NCI-H1417 (cell line): ENCODE data around the gene ZSCAN23.
"Not testable (repeated sequence)": the region's sequence is repeated elsewhere in the genome, so short reads cannot be mapped to it uniquely, and the experiment has no call there.

Experiments used
- DNase-seq, 3 experiments: peaks; one replicate each; lab custom pipeline; 2025; lab: John Stamatoyannopoulos, UW

The ZSCAN23 gene

GRCh38 chr6:28443112-28443773 lies at the start of gene ZSCAN23:
TSS of gene ZSCAN23 (minus strand) at chr6:28443491. CDS start at chr6:28436266, 7,225 bp downstream.
- peak in 2 of 3 experiments; percentile 80 to 92 for DNase-seq

DNA sequence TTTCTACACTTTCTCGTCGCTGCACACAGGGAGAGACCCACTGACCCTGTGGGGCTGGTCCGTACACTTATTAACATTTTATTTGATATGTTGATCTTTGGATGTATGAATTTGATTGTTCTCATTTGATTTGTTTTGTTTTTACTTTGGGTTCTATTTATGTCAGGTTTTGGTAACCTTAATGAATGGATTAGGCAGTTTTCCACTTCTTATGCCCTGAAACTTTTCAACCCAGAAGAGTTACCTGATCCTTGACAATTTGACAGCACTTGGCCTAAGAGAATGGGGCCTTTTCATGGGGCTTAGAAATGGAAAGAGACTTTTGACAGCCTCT lies 48.7 kb upstream of the ZSCAN23 start:
- DNase-seq = no peak

GRCh38 chr6:28490205-28490890 lies 47.1 kb upstream of the ZSCAN23 start:
- no peak for DNase-seq

GRCh38 chr6:28489366-28490204 lies 46.3 kb upstream of the ZSCAN23 start:
- no peak for DNase-seq

DNA sequence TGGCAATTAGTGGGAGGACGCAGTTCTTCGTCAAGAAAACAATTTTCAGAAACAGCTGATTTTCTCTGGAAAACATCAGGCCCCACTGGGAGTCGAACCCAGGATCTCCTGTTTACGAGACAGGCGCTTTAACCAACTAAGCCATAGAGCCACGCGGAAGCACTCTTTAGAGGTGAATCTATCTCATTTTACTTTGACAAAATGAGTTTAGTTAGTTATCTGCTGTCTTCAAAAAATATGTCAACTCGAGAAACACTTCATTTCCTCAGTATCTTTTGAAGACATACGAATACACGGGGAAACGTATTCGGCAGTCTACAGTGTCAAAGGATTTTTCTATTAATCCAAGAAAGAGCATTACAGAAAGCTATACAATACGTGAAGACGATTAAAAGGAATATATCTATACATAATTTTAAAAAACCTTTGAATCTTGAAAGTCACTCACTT lies 45.6 kb upstream of the ZSCAN23 start:
- DNase-seq = no peak

- no peak for DNase-seq
Measured at GRCh38 chr6:28486988-28487742, 43.9 kb upstream of the ZSCAN23 start.

DNA sequence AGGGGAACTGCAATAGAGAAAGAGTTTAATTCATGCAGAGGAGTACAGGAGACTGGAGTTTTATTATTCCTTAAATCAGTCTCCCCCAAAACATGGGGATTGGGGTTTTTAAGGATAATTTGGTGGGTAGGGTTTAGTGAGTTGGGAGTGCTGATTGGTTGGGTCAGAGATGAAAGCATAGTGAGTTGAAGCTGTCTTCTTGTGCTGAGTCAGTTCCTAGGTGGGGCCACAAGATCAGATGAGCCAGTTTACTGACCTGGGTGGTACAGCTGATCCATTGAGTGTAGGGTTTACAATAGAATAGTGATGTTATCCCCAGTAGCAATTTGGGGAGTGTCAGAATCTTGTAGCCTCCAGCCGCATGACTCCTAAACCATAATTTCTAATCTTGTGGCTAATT lies 43.2 kb upstream of the ZSCAN23 start:
- DNase-seq = no peak

GRCh38 chr6:28485482-28485881 lies 42.2 kb upstream of the ZSCAN23 start:
- DNase-seq = no peak

- DNase-seq = no peak
Measured at GRCh38 chr6:28480253-28480932, 37.1 kb upstream of the ZSCAN23 start.

DNA sequence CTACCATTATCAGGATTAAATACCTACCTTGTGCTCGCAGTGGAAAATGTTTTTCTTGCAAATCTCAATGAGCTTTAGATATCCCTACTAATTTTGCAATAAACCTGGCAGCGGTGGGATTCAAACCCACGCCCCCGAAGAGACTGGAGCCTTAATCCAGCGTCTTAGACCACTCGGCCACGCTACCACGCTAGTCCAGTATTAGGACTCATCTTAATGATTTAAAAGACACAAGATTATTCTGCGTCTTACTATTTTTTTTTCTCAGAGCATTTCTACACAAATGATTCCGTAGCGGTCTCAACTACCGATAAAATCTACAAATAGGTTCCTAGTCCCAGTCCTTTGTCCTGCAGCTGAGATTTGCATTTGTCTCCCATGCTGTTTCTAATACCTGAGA lies 35.2 kb upstream of the ZSCAN23 start:
- DNase-seq = no peak

DNA sequence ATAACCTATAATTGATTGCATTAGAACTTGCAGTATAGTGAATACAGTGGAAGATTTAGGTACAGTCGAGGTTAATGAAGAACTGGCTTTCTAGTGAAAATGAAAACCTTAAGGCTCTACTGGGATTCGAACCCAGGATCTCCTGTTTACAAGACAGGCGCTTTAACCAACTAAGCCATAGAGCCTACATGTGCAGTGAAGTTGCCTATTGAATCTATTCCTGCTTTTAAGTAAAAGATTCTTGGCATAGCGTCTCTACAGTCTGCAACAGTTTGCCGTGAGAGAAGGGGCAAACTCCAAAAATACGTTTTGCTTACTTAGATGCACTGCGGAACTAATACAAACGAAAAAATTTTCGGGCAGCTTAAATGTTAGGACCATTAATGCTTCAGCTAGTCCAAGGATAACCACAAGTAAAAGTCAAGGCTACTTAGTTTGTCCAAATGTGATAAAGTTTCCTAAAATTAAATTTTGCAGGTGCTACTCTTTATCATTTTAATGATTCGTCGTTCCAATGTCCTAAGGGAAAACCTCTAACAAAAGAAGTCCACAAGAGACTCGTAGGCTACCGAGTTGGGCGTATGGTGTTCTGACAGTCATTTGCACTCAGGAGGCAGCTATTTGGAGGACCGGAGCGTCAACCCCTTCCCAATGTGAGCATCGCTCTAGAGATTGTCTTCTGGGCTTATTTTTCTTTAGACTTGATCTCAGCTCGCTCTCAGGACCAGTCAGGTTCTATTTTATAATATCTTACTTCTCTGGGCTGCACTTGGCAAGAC lies 31.3 kb upstream of the ZSCAN23 start:
- peak in 2 of 3 experiments; percentile 3 to 54 for DNase-seq

DNA sequence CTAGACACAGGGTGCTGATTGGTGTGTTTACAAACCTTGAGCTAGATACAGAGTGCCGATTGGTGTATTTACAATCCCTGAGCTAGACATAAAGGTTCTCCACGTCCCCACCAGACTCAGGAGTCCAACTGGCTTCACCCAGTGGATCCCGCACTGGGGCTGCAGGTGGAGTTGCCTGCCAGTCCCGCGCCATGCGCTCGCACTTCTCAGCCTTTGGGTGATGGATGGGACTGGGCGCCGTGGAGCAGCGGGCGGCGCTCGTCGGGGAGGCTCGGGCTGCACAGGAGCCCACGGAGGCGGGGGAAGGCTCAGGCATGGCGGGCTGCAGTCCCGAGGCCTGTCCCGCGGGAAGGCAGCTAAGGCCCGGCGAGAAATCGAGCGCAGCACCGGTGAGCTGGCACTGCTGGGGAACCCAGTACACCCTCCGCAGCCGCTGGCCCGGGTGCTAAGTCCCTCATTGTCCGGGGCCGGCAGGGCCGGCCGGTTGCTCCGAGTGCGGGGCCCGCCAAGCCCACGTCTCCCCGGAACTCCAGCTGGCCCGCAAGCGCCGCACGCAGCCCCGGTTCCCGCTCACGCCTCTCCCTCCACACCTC lies 26.0 kb upstream of the ZSCAN23 start:
- DNase-seq = not testable (repeated sequence)

DNA sequence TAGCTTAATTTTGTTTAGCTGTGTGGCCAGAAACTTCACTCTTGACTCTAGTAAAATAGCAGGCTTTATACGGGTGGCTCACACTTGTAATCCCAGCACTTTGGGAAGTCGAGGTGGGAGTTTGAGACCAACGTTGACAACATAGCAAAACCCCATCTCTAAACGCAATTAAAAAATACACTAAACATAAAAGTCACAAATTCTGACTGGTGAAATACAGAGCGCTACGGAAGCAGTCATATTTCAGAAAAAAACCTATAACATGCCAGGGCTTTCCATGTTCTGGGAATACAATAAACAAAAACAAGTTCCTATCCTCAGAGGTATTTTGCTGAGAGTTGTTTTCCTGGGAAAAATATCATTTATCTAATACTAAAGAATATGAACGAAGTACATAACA lies 24.8 kb upstream of the ZSCAN23 start:
- no peak for DNase-seq

GRCh38 chr6:28462401-28462800 lies 19.1 kb upstream of the ZSCAN23 start:
- DNase-seq = no peak

DNA sequence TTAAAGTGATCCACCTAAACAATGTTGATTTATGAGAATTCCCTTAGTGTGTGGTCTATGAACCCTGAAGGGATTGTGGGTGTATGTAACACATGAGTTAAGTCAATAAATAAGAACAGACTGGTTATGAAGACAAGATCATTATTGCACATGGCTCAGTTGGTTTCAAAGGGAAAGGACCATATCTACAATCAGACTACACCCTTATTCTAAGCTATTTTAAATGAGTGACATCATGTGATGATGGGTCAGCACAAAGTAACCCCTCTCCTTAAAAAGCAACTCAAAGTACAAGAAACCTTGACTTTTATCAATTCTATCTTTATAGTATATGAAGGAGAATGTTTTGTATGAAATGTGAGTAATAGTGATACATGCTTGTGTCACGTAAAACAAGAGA lies 15.3 kb upstream of the ZSCAN23 start:
- DNase-seq = no peak

DNA sequence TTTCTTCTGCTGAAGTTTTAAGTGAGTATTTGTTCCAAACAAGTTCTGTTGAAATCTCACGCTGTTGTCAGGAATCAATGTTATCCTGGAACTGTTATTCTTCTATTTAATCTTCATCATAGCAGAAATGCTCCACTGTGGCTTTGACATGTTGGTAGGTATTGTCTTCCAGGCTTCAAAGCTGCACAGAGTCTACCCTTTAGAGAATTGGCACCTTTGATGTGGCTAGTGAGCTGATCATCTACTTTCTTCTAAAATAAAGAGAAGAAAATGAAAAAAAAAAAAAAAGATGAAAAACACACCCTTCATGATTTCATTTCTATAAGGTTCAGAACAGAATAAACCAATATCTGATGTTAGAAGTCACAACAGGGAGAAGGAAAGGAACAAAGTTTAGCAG lies 5.8 kb upstream of the ZSCAN23 start:
- no peak for DNase-seq

- DNase-seq = not testable (repeated sequence)
Measured at GRCh38 chr6:28447512-28447906, 4.2 kb upstream of the ZSCAN23 start.

- peak in 2 of 3 experiments; percentile 4 to 55 for DNase-seq
Measured at GRCh38 chr6:28446818-28447511, 3.7 kb upstream of the ZSCAN23 start.

DNA sequence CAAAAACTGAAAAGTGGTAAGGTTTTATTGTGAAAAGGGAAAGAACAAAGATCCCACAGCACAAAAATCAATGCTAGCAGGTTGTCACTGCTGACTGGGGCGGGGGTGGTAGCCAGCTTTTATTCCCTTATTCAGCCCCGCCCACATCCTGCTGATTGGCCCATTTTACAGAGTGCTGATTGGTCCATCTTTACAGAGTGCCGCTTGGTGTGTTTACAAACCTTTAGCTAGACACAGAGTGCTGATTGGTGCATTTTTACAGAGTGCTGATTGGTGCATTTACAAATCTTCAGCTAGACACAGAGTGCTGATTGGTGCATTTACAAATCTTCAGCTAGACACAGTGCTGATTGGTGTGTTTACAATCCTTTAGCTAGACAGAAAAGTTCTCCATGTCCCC lies 1.5 kb upstream of the ZSCAN23 start:
- DNase-seq = peak in 1 of 3 experiments; percentile 2

- DNase-seq = no peak
Measured at GRCh38 chr6:28442586-28442985, 705 bp downstream of the ZSCAN23 start.
